T-helper 22 cell (primary cell): ENCODE measurements around the gene MISP3.

ENCODE experiments used
- DNase-seq: peaks from one replicate; pipeline ENCODE4 v3.0.0-alpha.2; 2020; ENCODE audit warnings: low read depth

Gene MISP3

GRCh38 chr19:14122924-14123323, 50.3 kb downstream of the MISP3 start:
- DNase-seq: no peak
